Germinal center (tissue), 1 donor: ENCODE data around the gene SZT2.
"Not testable (repeated sequence)": the region's sequence is repeated elsewhere in the genome, so short reads cannot be mapped to it uniquely, and the experiment has no call there.

ENCODE experiments used
- DNase-seq: peaks from one replicate; pipeline ENCODE4 v3.0.0; 2012; ENCODE audit warnings: mixed read lengths, low spot score

SZT2 gene

DNA sequence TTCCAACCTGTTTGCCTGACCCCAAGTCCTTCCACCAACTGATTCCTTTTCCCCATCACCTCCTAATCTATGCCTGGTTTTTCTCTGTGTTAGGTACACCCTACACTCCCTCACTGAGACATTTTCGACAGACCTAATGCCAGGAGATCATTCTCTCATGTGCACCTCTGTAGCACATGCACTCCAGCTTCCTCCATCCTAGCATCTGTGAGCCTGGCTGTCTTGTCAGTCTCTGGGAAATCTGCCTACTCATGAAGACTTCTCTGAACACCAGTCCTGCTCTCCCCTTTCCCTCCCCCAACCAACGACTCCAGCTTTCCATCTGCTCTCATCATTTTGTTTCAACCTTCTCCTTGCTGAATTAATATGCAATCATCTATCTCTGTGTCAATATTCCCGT lies 1.1 kb upstream of the SZT2 start:
- DNase-seq = no peak

DNA sequence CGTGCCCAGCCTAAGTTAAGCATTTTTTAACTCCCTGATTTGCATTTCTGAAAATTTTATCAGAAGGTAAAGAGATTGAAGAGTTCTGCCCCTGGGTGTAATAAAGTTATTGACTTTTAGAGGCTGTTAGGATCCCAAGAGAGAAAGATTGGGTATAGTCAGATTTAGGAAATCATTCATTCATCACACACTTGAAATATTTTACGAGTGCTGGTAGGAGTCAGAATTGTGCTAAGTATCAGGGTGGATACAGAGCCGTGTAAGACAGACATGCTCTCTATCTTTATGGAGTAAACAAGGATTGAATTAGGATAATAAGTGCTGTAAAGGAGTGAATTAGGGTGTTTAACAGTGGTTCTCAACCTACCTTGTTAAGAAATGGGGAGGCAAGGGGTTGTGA lies 3.0 kb downstream of the SZT2 start:
- no peak for DNase-seq

DNA sequence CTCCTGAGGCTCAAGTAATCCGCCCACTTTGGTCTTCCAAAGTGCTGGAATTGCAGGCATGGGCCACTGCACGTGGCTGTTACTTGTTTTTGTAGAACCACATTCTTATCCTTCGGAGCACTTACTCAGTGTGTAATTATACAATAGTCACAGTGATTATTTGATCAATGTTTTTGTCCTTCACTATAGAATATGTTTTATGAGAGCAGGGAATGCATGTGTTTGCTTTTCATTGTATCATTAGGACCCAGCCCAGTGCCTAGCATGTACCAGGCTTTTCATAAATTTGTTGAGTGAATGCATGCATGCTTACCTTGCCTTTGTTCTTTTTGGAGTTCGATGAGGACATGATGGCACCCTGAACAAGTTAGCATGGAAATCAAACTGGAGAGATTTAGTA lies 5.8 kb downstream of the SZT2 start:
- DNase-seq = no peak

DNA sequence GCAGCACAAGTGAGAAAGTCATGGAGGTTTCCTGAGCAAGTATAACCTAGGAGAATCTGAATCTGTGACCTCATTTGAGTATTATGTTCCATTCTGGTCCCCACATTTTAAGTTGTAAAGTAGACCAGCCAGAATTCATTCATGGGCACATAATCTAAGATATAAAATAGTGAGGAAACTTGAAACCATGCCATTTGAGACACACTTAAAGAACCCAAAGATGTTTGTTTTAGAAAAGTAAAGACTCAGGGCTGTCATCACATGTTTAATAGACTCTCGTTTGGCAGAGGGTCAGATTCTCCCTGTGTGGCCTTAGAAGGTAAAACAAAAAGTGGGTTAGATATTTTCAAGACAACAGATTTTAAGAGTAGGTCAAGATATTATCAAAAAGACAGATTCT lies 6.4 kb downstream of the SZT2 start:
- no peak for DNase-seq

DNA sequence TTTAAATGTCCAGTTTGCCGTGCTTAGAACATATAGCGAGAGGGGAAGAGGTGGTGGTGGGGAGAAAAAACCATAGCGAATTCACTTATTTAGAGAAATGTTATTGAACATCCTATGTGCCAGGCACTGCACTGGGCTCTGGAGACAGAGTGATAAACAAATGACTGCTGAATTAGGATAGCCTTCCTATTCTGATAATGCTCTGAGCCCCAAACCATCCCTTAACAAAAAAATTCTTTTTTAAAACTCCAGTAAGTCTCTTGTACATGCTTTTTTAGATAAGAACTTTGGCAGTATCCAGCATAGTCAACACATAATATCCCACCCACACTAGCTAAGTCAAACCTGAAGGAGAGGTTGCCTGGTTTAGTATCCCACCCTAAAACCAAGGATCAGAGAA lies 8.5 kb downstream of the SZT2 start:
- no peak for DNase-seq

DNA sequence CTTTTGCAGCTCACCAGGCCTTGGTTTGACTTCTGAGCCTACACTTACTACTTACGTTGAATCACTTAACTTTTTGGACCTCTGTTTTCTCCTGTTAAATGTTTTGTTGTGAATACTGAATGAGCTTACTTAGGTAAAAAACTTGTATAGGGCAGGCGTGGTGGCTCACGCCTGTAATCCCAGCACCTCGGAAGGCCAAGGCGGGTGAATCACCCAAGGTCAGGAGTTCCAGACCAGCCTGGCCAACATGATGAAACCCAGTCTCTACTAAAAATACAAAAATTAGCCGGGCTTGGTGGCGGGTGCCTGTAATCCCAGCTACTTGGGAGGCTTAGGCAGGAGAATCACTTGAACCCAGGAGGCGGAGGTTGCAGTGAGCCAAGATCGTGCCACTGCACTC lies 10.7 kb downstream of the SZT2 start:
- DNase-seq = not testable (repeated sequence)

DNA sequence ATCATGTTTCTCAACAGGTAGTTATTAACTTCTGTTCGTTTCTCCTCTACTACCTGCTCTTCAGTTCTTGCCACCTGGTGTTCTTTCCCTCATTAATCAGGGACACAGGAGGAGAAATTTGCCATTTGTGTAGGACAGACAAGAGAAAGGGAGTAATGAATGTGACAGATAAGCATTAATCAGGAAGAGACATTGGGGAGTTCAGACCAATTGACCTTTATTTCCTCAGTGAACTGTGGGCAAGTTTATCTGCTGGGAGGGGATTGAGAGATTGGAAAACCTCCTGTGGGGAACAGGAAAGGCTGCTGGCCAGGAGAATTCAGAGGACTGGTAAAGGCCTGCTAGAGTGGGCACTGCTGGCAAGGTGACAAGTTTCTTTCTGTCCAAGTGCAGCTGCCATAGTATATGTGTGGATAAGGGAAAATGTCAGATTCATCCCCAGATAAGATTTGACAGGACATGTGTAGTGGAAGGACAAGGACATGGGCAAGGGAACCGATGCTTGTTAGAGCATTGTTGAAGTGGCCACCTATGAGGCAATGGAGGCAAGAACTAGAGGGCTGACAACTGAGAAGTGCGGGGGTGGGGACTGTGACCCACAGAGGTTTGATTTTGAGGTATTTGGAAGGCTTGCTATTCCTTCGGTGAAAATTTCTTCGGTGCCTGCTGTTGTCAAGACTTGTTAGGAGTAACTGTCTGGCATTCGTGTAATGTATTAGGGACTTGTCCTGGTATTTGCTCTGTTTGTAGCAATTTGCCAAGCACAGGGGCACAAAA lies 12.6 kb downstream of the SZT2 start:
- no peak for DNase-seq

DNA sequence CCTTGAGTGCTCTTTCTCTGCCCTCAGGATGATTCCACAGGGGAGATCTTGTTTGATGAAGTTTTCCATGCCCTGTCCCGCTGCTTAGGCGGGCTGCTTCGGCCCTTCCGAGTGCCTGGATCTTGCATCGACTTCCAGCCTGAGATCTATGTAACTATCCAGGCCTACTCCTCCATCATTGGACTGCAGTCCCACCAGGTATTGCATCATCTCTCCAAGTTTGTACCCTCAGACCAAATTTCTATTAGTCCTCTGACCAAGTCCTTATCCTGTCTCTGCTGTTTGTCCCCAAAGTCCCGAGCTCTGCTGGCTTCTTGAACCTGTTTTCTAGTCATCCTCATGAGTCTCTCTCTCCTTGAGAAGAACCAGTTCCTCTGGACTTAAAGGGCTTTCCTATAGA lies 14.7 kb downstream of the SZT2 start:
- no peak for DNase-seq

DNA sequence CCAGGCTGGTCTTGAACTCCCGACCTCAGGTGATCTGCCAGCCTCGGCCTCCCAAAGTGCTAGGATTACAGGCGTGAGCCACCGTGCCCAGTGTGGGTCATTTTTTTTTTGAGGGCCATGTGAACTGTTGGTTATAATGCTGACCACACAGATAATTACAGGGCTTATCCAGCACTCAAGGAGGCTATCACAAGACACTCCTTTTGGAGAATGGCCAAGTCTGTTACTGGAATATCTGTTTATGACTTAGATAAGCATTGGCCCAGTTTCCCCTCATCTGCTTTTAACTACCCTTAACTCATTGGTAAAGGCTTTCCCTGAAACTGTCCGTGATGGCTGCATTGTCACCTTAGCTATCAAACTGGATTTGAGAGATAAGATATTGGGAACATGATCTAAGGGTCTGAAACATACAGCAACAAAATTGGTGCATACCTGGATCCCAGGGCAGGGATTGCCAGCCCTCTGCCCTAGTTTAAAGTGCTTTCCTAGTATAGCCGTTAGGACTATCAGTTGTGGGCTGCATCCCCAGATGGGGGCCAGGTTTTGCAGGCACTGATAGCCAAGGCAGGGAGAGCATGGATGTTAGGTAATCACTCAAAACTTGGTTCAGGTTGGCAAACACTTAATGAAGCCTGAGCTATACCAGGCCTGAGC lies 15.6 kb downstream of the SZT2 start:
- DNase-seq = no peak

DNA sequence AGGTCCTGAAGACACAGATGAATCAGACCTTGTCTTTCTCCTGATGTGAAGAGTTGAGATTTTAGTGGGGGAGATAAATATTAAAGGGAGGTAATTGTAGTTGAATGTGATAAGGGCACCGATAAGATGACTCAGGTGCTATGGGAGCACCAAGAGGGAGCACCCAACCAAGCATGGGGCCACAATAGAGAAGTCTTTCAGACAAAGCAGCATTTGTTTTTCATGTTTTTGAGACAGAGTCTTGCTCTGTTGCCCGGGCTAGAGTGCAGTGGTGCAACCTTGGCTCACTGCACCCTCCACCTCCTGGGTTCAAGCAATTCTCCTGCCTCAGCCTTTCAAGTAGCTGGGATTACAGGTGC lies 16.2 kb downstream of the SZT2 start:
- DNase-seq = no peak

DNA sequence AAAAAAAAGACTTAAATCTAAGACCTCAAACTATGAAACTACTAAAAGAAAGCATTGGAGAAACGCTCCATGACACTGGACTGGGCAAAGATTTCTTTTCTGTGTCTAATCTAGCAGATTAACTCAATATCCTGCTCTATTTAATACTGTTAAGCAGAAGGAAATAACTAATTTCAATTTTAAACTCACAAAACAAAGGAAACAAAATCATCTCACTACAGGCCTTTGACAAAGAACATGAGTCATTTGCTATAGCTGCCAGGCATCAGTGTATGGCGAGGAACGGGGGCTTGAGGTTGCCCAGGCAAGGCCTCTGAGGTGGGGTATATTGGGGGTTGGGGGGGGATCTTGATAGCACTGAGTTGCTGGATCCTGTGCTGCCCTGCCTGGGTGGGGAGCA lies 20.9 kb downstream of the SZT2 start:
- no peak for DNase-seq

DNA sequence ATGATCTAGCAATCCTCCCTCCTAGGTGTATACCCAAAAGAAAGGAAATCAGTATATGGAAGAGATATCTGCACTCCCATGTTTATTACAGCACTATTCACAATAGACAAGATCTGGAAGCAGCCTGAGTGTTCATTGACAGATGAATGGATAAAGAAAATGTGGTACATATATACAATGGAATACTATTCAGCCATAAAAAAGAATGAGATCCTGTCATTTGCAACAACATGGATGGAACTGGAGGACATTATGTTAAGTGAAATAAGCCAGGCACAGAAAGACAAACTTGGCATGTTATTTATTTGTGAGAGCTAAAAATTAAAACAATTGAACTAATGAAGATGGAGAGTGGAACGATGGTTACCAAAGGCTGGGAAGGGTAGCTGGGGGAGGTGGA lies 23.7 kb downstream of the SZT2 start:
- not testable (repeated sequence) for DNase-seq

DNA sequence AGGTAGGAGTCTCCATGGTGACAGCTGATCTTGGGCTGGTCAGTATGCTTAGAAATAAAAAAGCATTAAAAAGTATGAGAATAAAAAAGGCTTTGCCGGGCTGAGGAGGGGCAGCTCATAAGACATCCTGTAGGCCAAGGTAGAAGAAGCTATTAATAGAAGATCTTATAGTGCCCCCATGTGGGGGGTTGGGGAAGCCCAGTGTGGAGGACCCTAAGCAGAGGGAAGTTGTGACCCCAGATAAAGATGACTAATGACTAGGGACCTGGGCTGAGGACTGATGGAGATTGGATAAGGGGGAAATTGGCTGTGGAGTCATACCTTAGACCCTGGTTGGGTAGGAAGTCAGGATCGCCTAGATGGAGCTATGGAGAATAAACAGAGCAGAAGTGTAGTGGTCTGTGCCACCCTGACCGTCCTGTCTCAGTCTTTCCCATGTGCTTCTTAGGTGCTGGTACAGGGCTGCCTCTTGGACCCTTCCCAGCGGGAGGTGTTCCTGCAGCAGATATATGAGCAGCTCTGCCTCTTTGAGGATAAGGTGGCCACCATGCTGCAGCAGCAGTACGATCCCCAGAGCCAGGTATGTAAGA lies 25.0 kb downstream of the SZT2 start:
- DNase-seq = peak; percentile 43

DNA sequence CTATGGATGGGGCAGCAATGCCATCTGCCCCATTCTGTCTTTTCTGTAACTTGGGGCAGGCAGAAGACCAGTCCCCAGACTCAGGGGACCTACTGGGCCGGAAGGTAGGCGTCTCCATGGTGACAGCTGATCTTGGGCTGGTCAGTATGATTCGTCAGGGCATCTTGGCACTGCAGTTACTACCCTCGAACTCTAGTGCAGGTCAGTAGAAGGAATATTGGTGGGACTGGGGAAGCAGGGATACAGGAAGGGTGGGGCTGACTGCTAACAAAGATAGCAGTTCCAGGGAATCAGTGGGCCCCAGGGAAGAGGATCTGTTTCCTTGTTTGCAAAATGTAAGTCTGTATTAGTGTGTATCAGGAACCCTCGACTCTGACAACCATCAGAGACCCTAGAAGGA lies 26.2 kb downstream of the SZT2 start:
- DNase-seq = no peak

DNA sequence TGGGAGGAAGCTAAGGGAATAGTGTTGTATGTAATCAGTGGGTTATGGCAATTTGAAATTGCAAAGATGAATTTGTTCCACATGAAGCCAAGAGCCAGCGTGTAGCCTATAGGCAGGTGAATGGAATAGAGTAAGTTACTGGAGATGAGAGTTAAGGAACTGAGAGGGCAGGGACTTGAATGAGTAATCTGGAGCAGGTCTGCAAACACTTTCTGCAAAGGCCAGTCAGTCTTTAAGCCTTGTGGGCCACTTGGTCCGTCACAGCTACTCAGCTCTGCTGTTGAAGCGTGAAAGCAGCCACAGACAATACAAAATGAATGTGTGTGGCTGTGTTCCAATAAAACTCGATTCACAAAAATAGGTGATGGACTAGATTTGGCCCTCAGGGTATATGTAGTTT lies 29.2 kb downstream of the SZT2 start:
- DNase-seq = no peak

DNA sequence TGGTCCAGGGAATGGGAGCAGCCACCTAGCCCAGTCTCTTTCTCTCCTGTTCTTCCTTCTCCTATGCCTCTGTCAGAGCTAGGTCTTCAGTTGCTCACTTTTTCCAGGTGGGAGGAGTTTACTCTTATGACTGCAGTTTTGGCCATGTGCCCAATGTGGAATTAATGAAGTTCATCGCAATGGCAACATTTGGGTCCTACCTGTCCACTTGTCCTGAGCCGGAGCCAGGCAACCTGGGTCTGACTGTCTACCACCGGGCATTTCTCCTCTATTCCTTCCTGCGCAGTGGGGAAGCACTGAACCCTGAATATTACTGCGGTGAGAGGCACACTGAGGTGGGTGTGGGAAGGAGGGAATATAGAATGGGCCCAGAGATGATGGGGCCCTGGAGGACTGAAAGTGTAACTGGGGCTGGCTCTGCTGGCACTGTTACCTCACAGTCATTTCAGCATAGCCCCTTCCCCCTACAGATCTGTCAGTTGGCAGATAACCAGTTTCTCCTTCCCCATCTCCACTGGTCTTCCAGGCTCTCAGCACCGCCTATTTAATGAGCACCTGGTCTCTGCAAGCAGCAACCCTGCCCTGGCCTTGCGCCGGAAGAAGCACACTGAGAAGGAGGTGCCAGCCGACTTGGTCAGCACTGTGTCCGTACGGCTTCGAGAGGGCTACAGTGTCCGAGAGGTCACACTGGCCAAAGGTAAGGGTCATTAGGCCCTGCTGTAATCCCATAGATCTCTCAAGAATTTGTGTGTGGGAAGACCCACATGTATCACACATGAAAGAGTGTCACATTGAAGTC lies 30.1 kb downstream of the SZT2 start:
- DNase-seq = no peak

DNA sequence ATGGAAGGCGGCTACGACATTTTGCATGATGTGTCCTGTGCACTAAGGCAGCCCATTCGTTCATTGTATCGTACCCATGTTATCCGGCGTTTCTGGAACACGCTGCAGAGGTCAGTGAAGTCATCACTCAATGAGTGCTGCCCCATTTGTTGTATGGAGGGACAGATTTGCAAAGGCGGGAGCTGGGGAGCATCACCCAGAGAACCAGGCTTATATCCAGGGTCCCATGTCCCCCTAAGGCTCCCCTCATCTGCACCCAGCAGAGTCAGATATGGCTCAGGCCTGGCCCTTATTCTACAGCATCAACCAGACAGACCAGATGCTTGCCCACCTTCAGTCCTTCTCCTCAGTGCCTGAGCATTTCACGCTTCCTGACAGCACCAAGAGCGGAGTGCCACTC lies 31.2 kb downstream of the SZT2 start:
- DNase-seq = no peak

DNA sequence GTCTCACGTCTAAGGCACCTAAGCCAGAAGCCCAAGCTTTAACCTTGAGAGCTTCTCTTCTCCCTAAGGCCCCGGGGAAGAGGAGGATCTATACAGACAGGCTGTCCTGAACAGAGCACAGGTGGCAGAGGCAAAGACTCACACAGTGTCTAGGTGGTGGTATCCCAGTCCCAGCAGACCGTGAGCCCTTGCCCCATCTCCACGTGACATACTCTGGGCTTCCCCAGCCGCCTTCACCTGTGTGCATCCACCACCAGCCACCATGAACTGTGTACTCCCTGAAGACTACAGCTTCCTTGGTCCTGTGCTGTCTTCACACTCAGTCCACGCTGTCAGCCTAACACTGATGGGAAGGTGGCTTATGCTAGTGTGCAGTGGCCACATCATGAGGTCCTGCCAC lies 31.7 kb downstream of the SZT2 start:
- no peak for DNase-seq

DNA sequence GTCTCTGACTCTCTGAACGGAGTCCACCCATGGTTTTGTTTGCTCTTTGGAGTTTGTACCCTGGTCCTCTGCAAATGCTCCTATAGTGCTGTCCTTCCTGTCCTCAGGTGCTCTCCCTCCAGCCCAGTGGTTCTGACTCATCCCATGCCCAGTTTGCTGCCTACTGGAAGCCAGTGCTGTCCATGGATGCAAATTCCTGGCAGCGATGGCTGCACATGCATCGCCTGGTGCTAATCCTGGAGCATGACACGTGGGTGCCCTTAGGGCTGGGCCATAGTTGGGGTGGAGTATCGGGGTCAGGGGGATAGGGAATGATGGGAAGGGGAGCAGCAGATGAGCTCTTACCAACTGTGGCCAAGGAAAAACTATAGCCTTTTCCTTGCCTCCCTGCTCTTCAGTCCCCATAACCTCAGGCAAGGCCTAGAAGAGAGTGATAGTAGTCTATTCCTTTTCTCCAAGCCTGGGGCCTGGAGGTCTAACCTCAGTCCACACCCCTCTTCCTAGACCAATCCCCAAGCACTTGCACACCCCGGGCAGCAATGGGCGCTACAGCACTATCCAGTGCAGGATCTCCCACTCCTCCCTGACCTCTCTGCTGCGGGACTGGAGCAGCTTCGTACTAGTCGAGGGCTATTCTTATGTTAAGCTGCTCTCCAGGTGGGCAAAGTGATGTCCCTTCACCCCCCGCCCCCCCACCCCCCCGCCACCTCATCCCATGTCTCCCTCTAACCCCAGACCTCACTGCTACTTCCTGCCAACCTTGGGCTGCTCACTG lies 32.5 kb downstream of the SZT2 start:
- DNase-seq = no peak

DNA sequence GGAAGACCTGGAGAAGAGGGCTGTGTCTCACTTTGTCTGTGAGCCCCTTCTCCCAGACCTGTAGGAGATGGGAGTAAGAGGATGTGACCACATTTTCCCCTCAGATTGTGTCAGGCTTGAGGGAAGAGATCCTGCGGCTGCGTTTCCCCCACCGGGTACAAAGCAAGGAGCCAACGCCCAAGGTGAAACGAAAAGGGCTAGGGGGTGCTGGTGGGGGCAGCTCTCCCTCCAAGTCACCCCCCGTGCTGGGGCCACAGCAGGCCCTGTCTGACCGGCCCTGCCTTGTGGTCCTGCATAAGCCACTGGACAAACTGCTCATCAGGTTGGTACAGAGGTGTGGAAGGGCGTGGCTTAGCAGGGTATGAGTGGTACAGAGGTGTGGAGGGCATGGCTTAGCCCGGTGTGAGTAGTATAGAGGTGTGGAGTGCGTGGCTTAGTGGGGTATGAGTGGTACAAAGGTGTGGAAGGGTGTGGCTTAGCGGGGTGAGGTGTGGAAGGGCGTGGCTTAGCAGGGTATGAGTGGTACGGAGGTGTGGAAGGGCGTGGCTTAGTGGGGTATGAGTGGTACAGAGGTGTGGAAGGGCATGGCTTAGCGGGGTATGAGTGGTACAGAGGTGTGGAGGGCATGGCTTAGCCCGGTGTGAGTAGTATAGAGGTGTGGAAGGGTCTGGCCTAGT lies 33.4 kb downstream of the SZT2 start:
- DNase-seq = no peak
